Activated CD8-positive, alpha-beta memory T cell treated with anti-CD3 and anti-CD28 coated beads, Interleukin-2, amount 50 U/mL, for 1 hour (primary cell): ENCODE data around the gene CSMD2.
"Not testable (repeated sequence)": the region's sequence is repeated elsewhere in the genome, so short reads cannot be mapped to it uniquely, and the experiment has no call there.

Experiments
- DNase-seq: peaks from one replicate; pipeline ENCODE4 v3.0.0-alpha.2; 2020; ENCODE audit errors: extremely low read depth

The CSMD2 gene

GRCh38 chr1:34164771-34165391 lies at the start of gene CSMD2:
Gene CSMD2, minus strand, starts transcription at chr1:34165230. Its CDS starts 133 bp downstream, at chr1:34165097.
- DNase-seq: no peak

- DNase-seq: no peak
Measured at GRCh38 chr1:34213956-34214355, 48.9 kb upstream of the CSMD2 start.

- no peak for DNase-seq
Measured at GRCh38 chr1:34212673-34213072, 47.6 kb upstream of the CSMD2 start.

- no peak for DNase-seq
Measured at GRCh38 chr1:34199927-34200326, 34.9 kb upstream of the CSMD2 start.

- DNase-seq: no peak
Measured at GRCh38 chr1:34192621-34193020, 27.6 kb upstream of the CSMD2 start.

- DNase-seq: no peak
Measured at GRCh38 chr1:34190692-34191091, 25.7 kb upstream of the CSMD2 start.

- no peak for DNase-seq
Measured at GRCh38 chr1:34188985-34189384, 24.0 kb upstream of the CSMD2 start.

- no peak for DNase-seq
Measured at GRCh38 chr1:34188418-34188817, 23.4 kb upstream of the CSMD2 start.

GRCh38 chr1:34186741-34187494 lies 21.9 kb upstream of the CSMD2 start:
- DNase-seq: no peak

GRCh38 chr1:34183381-34183780 lies 18.4 kb upstream of the CSMD2 start:
- not testable (repeated sequence) for DNase-seq

GRCh38 chr1:34178072-34178471 lies 13.0 kb upstream of the CSMD2 start:
- DNase-seq: no peak

GRCh38 chr1:34176830-34177603 lies 12.0 kb upstream of the CSMD2 start, which contains the start of gene C1orf94:
Gene C1orf94, plus strand, starts transcription at chr1:34176907. Its CDS starts 883 bp downstream, at chr1:34177790.
- no peak for DNase-seq

- no peak for DNase-seq
Measured at GRCh38 chr1:34175744-34176143, 10.7 kb upstream of the CSMD2 start.

GRCh38 chr1:34167389-34167788 lies 2.4 kb upstream of the CSMD2 start:
- no peak for DNase-seq

- DNase-seq: no peak
Measured at GRCh38 chr1:34166625-34167361, 1.8 kb upstream of the CSMD2 start.

- DNase-seq: no peak
Measured at GRCh38 chr1:34166191-34166624, 1.2 kb upstream of the CSMD2 start.

- DNase-seq: no peak
Measured at GRCh38 chr1:34165422-34165921, 442 bp upstream of the CSMD2 start.

GRCh38 chr1:34163792-34164731 lies 968 bp downstream of the CSMD2 start:
- DNase-seq: no peak

- DNase-seq: no peak
Measured at GRCh38 chr1:34162852-34163766, 1.9 kb downstream of the CSMD2 start.
